Heart left ventricle (tissue), 16 donors: ENCODE data around the gene IFIT1. TPM values are rescaled to one million over a fixed set of nuclear protein-coding genes. Genes with fewer than 3 reads are reported as not detected.
A peak's percentile ranks its signal among the peaks of the same experiment; 100 is the strongest.

ENCODE experiments used
- ATAC-seq, 4 donors: fragments of 200-7000 bp; cut with Tn5 transposase; one replicate each; pipeline ENCODE4 v1.9.1; 2020 to 2022; ENCODE audit warnings: moderate library complexity in 4 of 4, mild to moderate bottlenecking in 3 of 4, moderate number of reproducible peaks in 1 of 4
- DNase-seq, 5 donors: peaks; one replicate each; pipeline ENCODE4 v3.0.0-alpha.2; 2020
- H3K27ac ChIP-seq, 12 donors: fragments of 200-600 bp; sonication (generic) in 4 of 12; one replicate each; pipeline versions ENCODE4 v1.5.0 to v1.8.0; 2016 to 2022; ENCODE audit warnings: mild to moderate bottlenecking in 2 of 12
- H3K27me3 ChIP-seq, 9 donors: fragments of 200-600 bp; sonication (generic) in 2 of 9; one replicate each; pipeline versions ENCODE4 v1.5.1 to v1.8.0; 2016 to 2022; ENCODE audit warnings: mild to moderate bottlenecking in 3 of 9
- H3K36me3 ChIP-seq, 9 donors: fragments of 200-600 bp; sonication (generic) in 2 of 9; one replicate each; pipeline versions ENCODE4 v1.5.0 to v1.8.0; 2018 to 2022; ENCODE audit warnings: mild to moderate bottlenecking in 2 of 9
- H3K4me1 ChIP-seq, 12 donors: fragments of 200-600 bp; sonication (generic) in 4 of 12; one replicate each; pipeline versions ENCODE4 v1.5.0 to v1.8.0; 2016 to 2022; ENCODE audit warnings: mild to moderate bottlenecking in 3 of 12
- H3K4me3 ChIP-seq, 12 donors: fragments of 200-600 bp; sonication (generic) in 4 of 12; one replicate each; pipeline versions ENCODE4 v1.5.0 to v1.8.0; 2017 to 2022; ENCODE audit warnings: mild to moderate bottlenecking in 9 of 12, moderate library complexity in 4 of 12
- H3K9me3 ChIP-seq, 12 donors: fragments of 200-600 bp; sonication (generic) in 4 of 12; one replicate each; pipeline versions ENCODE4 v1.5.0 to v1.8.0; 2016 to 2022; ENCODE audit warnings: mild to moderate bottlenecking in 1 of 12
- CTCF ChIP-seq, 12 donors: fragments of 200-600 bp; sonication (generic) in 4 of 12; IDR thresholded peaks; one replicate each; pipeline versions ENCODE4 v1.5.0 to v1.8.0; 2018 to 2022; ENCODE audit warnings: antibody characterized with exemption in 12 of 12, mild to moderate bottlenecking in 5 of 12
- POLR2A ChIP-seq, 2 donors: fragments of 450-650 bp; IDR thresholded peaks; one replicate each; pipeline ENCODE4 v1.6.1; 2017; ENCODE audit warnings: antibody characterized with exemption in 2 of 2, mild to moderate bottlenecking in 2 of 2, moderate library complexity in 2 of 2
- WGBS, 4 donors: extraction: QIAGEN DNeasy Blood & Tissue Kit in 2 of 4; methylation state at CpG; one replicate each; pipeline versions ENCODE4 v1.1.5 to v1.1.7; 2013 to 2018; 5-methylcytosine and 5-hydroxymethylcytosine counted together
- intact Hi-C, 10 donors: fragments of 100-400 bp; cut with DNase I; formaldehyde crosslinking; loops; one replicate each; pipeline versions ENCODE4 v1.11.1 to v1.14.2; 2022
- polyA plus RNA-seq, 2 donors: library from polyadenylated mRNA; stranded (reverse); fragments of 200-250 nt; gene quantifications; one replicate each; pipeline ENCODE4 v1.2.3, GENCODE V29; 2013
- total RNA-seq, 9 donors: library from RNA; depleted of rRNA in 2 of 9; stranded (reverse); fragments of >200 nt in 2 of 9; fragmentation: NEBNext Ultra II Directional in 3 of 9; extraction: Animal tissue kit (Norgen Biotek cat#: 25700) in 3 of 9; gene quantifications; one replicate each; pipeline versions ENCODE4 v1.1.0 to v1.2.4, GENCODE V29; 2016 to 2023
- donor health status: ischemic (EF 13 %, LVEDD 7.1; RV severe dilation, severe dysfunction).
- donor health status: healthy with polysubstance abuse.
- donor health status: DM: no; HTN: yes; CAD: no.
- donor health status: DM: no; HTN: no; CAD: no.
- donor health status: ischemic (EF 25% LVEDD 6.9; RV normal size, moderate dysfunction).
- donor health status: ischemic (EF 25% LVEDD 5.7; RV mildly dilated, moderate dysfunction).
- donor health status: healthy.
- donor health status: DM: yes; HTN: yes; CAD: no.
- donor health status: ischemic (EF 35%, LVEDD 5.7; RV mildly dilated, moderate dysfunction).
- donor health status: nonischemic (EF 11% LVEDD 7.7; RV severe dilation, severe dysfunction).
- donor health status: DM: yes; HTN: yes; CAD: no.
- donor health status: PGD.
- donor health status: ischemic (EF 29% LVEDD 5.4; RV normal size, mild dysfunction).
- donor health status: nonischemic (EF 23%, LVEDD 6.1; RV moderate dilation, normal function).

IFIT1 gene
- total and polyA plus RNA-seq, 11 donors: 5.5 to 58.2 (median 25.4) TPM

- 83 to 95% (median 92%) methylated on average over 2 of the region's 2 CpGs for WGBS, 4 donors
- peak overlapping the region in 1 of 12 donors; percentile 42 for H3K27ac ChIP-seq
- H3K9me3 ChIP-seq: peaks cover 0 to 7% (median 0%) of the 10 kb centered on the region in 12 donors
- DNase-seq (no peak), ATAC-seq (no peak)
- H3K4me3 ChIP-seq: peak overlapping the region in 6 of 12 donors; percentile 54 to 86 (median 64)
- TF ChIP-seq CTCF (IDR thresholded peaks at IDR 0.05) (no peak), POLR2A (IDR thresholded peaks at IDR 0.05) (no peak)
- H3K36me3 ChIP-seq: peaks cover 0 to 9% (median 0%) of the 10 kb centered on the region in 9 donors
- no peaks in the 10 kb centered on the region for H3K27me3 ChIP-seq
- intact Hi-C loops: no loop called here
- peaks cover 0 to 73% (median 36%) of the 10 kb centered on the region in 12 donors for H3K4me1 ChIP-seq
These were observed 2.7 kb downstream of the IFIT1 start for GRCh38 chr10:89395141-89395540.

GRCh38 chr10:89398003-89398749 lies 5.8 kb downstream of the IFIT1 start:
- TF ChIP-seq POLR2A (IDR thresholded peaks at IDR 0.05) (no peak), CTCF (IDR thresholded peaks at IDR 0.05) (no peak)
- Histone ChIP-seq H3K27ac (no peak overlapping the region), H3K9me3 (peaks cover 0 to 12% (median 0%) of the 10 kb centered on the region in 12 donors), H3K4me3 (no peak overlapping the region), H3K36me3 (peaks cover 0 to 26% (median 16%) of the 10 kb centered on the region in 9 donors), H3K4me1 (peaks cover 0 to 63% (median 21%) of the 10 kb centered on the region in 12 donors), H3K27me3 (no peaks in the 10 kb centered on the region)
- 51 to 67% (median 59%) methylated on average over 5 of the region's 5 CpGs for WGBS, 4 donors
- ATAC-seq (no peak), DNase-seq (no peak)
- intact Hi-C loops: no loop called here

GRCh38 chr10:89399956-89400355 lies 7.5 kb downstream of the IFIT1 start:
- no peak overlapping the region for H3K4me3 ChIP-seq
- no peak overlapping the region for H3K27ac ChIP-seq
- peaks cover 0 to 43% (median 33%) of the 10 kb centered on the region in 9 donors for H3K36me3 ChIP-seq
- H3K27me3 ChIP-seq: no peaks in the 10 kb centered on the region
- peaks cover 0 to 46% (median 11%) of the 10 kb centered on the region in 12 donors for H3K4me1 ChIP-seq
- DNase-seq: no peak
- TF ChIP-seq CTCF (IDR thresholded peaks at IDR 0.05) (no peak), POLR2A (IDR thresholded peaks at IDR 0.05) (no peak)
- H3K9me3 ChIP-seq: peaks cover 0 to 12% (median 0%) of the 10 kb centered on the region in 12 donors
- intact Hi-C loops: no loop called here
- 62 to 93% (median 86%) methylated on average over 1 of the region's 1 CpG for WGBS, 4 donors
- no peak for ATAC-seq

GRCh38 chr10:89403043-89403442 lies 10.6 kb downstream of the IFIT1 start:
- WGBS, 4 donors: 88 to 91% (median 91%) methylated on average over 2 of the region's 2 CpGs
- Histone ChIP-seq H3K27me3 (no peaks in the 10 kb centered on the region), H3K4me1 (peaks cover 0 to 25% (median 3%) of the 10 kb centered on the region in 12 donors), H3K36me3 (peaks cover 0 to 46% (median 33%) of the 10 kb centered on the region in 9 donors), H3K4me3 (no peak overlapping the region), H3K27ac (no peak overlapping the region), H3K9me3 (peaks cover 0 to 8% (median 0%) of the 10 kb centered on the region in 12 donors)
- ATAC-seq (no peak), DNase-seq (no peak)
- intact Hi-C loops: no loop called here
- no peak for TF ChIP-seq POLR2A (IDR thresholded peaks at IDR 0.05)
- no peak for TF ChIP-seq CTCF (IDR thresholded peaks at IDR 0.05)
